Measurements from ENCODE around the gene CNNM4. TPM values are rescaled to one million over a fixed set of nuclear protein-coding genes. Genes with fewer than 3 reads are reported as not detected.
A peak's percentile ranks its signal among the peaks of the same experiment; 100 is the strongest.

CNNM4 gene
- total RNA-seq, 2 experiments from 2014 or later, result 8.2 to 8.3 TPM

- CTCF ChIA-PET, result interaction anchor here (0.7 to 2.2 kb wide), 3 partner anchors 18 to 36 kb away, joined by 3 to 13 read pairs (median 5); partner anchors contain the start of gene ANKRD39
- peaks cover 29% of the 10 kb centered on the region for H3K36me3 Mint-ChIP-seq (ENCODE audit: low read depth)
- no peak for DNase-seq
- H3K4me3 Mint-ChIP-seq, result no peak overlapping the region
- POLR2A ChIA-PET, result no interaction called here
- peaks cover 21% of the 10 kb centered on the region for H3K4me1 Mint-ChIP-seq
- H3K27me3 Mint-ChIP-seq, result no peaks in the 10 kb centered on the region
- no peaks in the 10 kb centered on the region for H3K9me3 Mint-ChIP-seq
- H3K27ac Mint-ChIP-seq, result no peak overlapping the region
These were observed 75.1 kb downstream of the CNNM4 start for GRCh38 chr2:96835830-96836229.

- Mint-ChIP-seq H3K27ac (no peak overlapping the region), H3K4me1 (peaks cover 26% of the 10 kb centered on the region), H3K27me3 (no peaks in the 10 kb centered on the region), H3K36me3 (ENCODE audit: low read depth) (peaks cover 25% of the 10 kb centered on the region), H3K9me3 (no peaks in the 10 kb centered on the region), H3K4me3 (no peak overlapping the region)
- POLR2A ChIA-PET, result no interaction called here
- no peak for DNase-seq
- CTCF ChIA-PET, result interaction anchor here (1.4 to 1.7 kb wide), 2 partner anchors 10 to 21 kb away, joined by 4 to 8 read pairs; partner anchors contain the start of gene ANKRD39
These were observed 76.9 kb downstream of the CNNM4 start for GRCh38 chr2:96837575-96837974.

- no peak for DNase-seq
- CTCF ChIA-PET, result interaction anchor here (0.8 to 1.7 kb wide), 8 partner anchors 9 to 274 kb away, joined by 3 to 8 read pairs (median 4); partner anchors contain the start of genes ANKRD36 and ANKRD39
- Mint-ChIP-seq H3K27me3 (no peaks in the 10 kb centered on the region), H3K4me1 (peaks cover 30% of the 10 kb centered on the region), H3K36me3 (ENCODE audit: low read depth) (peaks cover 20% of the 10 kb centered on the region), H3K4me3 (peak overlapping the region; percentile 51), H3K27ac (peak overlapping the region; percentile 90), H3K9me3 (no peaks in the 10 kb centered on the region)
- POLR2A ChIA-PET, result no interaction called here
These were observed 77.9 kb downstream of the CNNM4 start for GRCh38 chr2:96838345-96839292.

- H3K36me3 Mint-ChIP-seq (ENCODE audit: low read depth), result peaks cover 19% of the 10 kb centered on the region
- DNase-seq, result peak; percentile 90
- H3K9me3 Mint-ChIP-seq, result no peaks in the 10 kb centered on the region
- H3K4me1 Mint-ChIP-seq, result peaks cover 30% of the 10 kb centered on the region
- CTCF ChIA-PET, result interaction anchor here (0.8 to 1.7 kb wide), 6 partner anchors 17 to 273 kb away, joined by 3 to 8 read pairs (median 4); partner anchors contain the start of genes ANKRD36 and ANKRD39
- H3K4me3 Mint-ChIP-seq, result peak overlapping the region; percentile 51
- POLR2A ChIA-PET, result no interaction called here
- H3K27ac Mint-ChIP-seq, result peak overlapping the region; percentile 90
- no peaks in the 10 kb centered on the region for H3K27me3 Mint-ChIP-seq
These were observed 78.7 kb downstream of the CNNM4 start for GRCh38 chr2:96839293-96839874.

GRCh38 chr2:96839875-96840850, 79.5 kb downstream of the CNNM4 start:
- CTCF ChIA-PET, result interaction anchor here (0.8 to 1.9 kb wide), 6 partner anchors 12 to 272 kb away, joined by 3 to 6 read pairs (median 4); partner anchors contain the start of genes ANKRD36 and ANKRD39
- POLR2A ChIA-PET, result interaction anchor here (0.7 kb wide), 1 partner anchor 15 kb away, joined by 3 read pairs; no protein-coding TSS in a partner anchor
- no peak overlapping the region for H3K4me3 Mint-ChIP-seq
- H3K9me3 Mint-ChIP-seq, result no peaks in the 10 kb centered on the region
- H3K27ac Mint-ChIP-seq, result peak overlapping the region; percentile 77
- peaks cover 30% of the 10 kb centered on the region for H3K4me1 Mint-ChIP-seq
- no peaks in the 10 kb centered on the region for H3K27me3 Mint-ChIP-seq
- peaks cover 16% of the 10 kb centered on the region for H3K36me3 Mint-ChIP-seq (ENCODE audit: low read depth)
- no peak for DNase-seq

- no peak overlapping the region for H3K4me3 Mint-ChIP-seq
- H3K27me3 Mint-ChIP-seq, result no peaks in the 10 kb centered on the region
- no peaks in the 10 kb centered on the region for H3K9me3 Mint-ChIP-seq
- CTCF ChIA-PET, result interaction anchor here (1.0 to 1.9 kb wide), 5 partner anchors 7 to 113 kb away, joined by 3 to 13 read pairs (median 4); partner anchors contain the start of gene ANKRD39
- POLR2A ChIA-PET, result no interaction called here
- no peak overlapping the region for H3K27ac Mint-ChIP-seq
- H3K4me1 Mint-ChIP-seq, result peaks cover 30% of the 10 kb centered on the region
- no peak for DNase-seq
- H3K36me3 Mint-ChIP-seq (ENCODE audit: low read depth), result peaks cover 18% of the 10 kb centered on the region
These were observed 81.2 kb downstream of the CNNM4 start for GRCh38 chr2:96841701-96842495.

GRCh38 chr2:96842600-96842999, 81.9 kb downstream of the CNNM4 start:
- no peak overlapping the region for H3K4me3 Mint-ChIP-seq
- ChIA-PET CTCF (interaction anchor here (1.0 to 1.9 kb wide), 4 partner anchors 8 to 112 kb away, joined by 3 to 13 read pairs (median 4); partner anchors contain the start of gene ANKRD39), POLR2A (no interaction called here)
- no peak for DNase-seq
- peaks cover 24% of the 10 kb centered on the region for H3K36me3 Mint-ChIP-seq (ENCODE audit: low read depth)
- no peaks in the 10 kb centered on the region for H3K9me3 Mint-ChIP-seq
- H3K27me3 Mint-ChIP-seq, result no peaks in the 10 kb centered on the region
- H3K27ac Mint-ChIP-seq, result no peak overlapping the region
- peaks cover 30% of the 10 kb centered on the region for H3K4me1 Mint-ChIP-seq

- Mint-ChIP-seq H3K9me3 (no peaks in the 10 kb centered on the region), H3K4me3 (no peak within 1 kb of the TSS), H3K4me1 (peaks cover 28% of the 10 kb centered on the region), H3K36me3 (ENCODE audit: low read depth) (peaks cover 27% of the 10 kb centered on the region), H3K27me3 (no peaks in the 10 kb centered on the region), H3K27ac (peak within 1 kb of the TSS; percentile 15)
- POLR2A ChIA-PET, result interaction anchor here (0.6 kb wide), 1 partner anchor 18 kb away, joined by 4 read pairs; no protein-coding TSS in a partner anchor
- DNase-seq, result no peak
- CTCF ChIA-PET, result interaction anchor here (0.9 to 1.9 kb wide), 3 partner anchors 14 to 73 kb away, joined by 3 to 13 read pairs (median 12); partner anchors contain the start of gene ANKRD39
These were observed 83.0 kb downstream of the CNNM4 start, which contains the start of gene ANKRD23 for GRCh38 chr2:96843538-96844268. TSS of gene ANKRD23 (minus strand) at chr2:96844021. CDS start at chr2:96843992, 29 bp downstream.

GRCh38 chr2:96844405-96844808, 83.7 kb downstream of the CNNM4 start:
- POLR2A ChIA-PET, result interaction anchor here (0.6 kb wide), 1 partner anchor 19 kb away, joined by 4 read pairs; no protein-coding TSS in a partner anchor
- Mint-ChIP-seq H3K4me3 (no peak overlapping the region), H3K9me3 (no peaks in the 10 kb centered on the region), H3K27ac (no peak overlapping the region), H3K36me3 (ENCODE audit: low read depth) (peaks cover 24% of the 10 kb centered on the region), H3K4me1 (peaks cover 22% of the 10 kb centered on the region), H3K27me3 (no peaks in the 10 kb centered on the region)
- CTCF ChIA-PET, result interaction anchor here (0.6 to 1.7 kb wide), 2 partner anchors 13 to 79 kb away, joined by 3 to 12 read pairs; partner anchors contain the start of gene ANKRD39
- DNase-seq, result no peak

- no peak overlapping the region for H3K27ac Mint-ChIP-seq
- H3K27me3 Mint-ChIP-seq, result no peaks in the 10 kb centered on the region
- ChIA-PET CTCF (interaction anchor here (1.8 to 4.0 kb wide), 2 partner anchors 8 to 11 kb away, joined by 4 to 20 read pairs; partner anchors contain the start of gene ANKRD39), POLR2A (no interaction called here)
- peaks cover 31% of the 10 kb centered on the region for H3K36me3 Mint-ChIP-seq (ENCODE audit: low read depth)
- no peak overlapping the region for H3K4me3 Mint-ChIP-seq
- peaks cover 6% of the 10 kb centered on the region for H3K4me1 Mint-ChIP-seq
- no peaks in the 10 kb centered on the region for H3K9me3 Mint-ChIP-seq
- no peak for DNase-seq
These were observed 86.1 kb downstream of the CNNM4 start for GRCh38 chr2:96846825-96847224.

Measured in activated CD4-positive, alpha-beta T cell treated with anti-CD3 and anti-CD28 coated beads, Interleukin-2, amount 10 ng/mL, durations not matched to agents 7 days and 5 days (primary cell).